ENCODE results near the gene CDADC1.

Gene CDADC1

DNA sequence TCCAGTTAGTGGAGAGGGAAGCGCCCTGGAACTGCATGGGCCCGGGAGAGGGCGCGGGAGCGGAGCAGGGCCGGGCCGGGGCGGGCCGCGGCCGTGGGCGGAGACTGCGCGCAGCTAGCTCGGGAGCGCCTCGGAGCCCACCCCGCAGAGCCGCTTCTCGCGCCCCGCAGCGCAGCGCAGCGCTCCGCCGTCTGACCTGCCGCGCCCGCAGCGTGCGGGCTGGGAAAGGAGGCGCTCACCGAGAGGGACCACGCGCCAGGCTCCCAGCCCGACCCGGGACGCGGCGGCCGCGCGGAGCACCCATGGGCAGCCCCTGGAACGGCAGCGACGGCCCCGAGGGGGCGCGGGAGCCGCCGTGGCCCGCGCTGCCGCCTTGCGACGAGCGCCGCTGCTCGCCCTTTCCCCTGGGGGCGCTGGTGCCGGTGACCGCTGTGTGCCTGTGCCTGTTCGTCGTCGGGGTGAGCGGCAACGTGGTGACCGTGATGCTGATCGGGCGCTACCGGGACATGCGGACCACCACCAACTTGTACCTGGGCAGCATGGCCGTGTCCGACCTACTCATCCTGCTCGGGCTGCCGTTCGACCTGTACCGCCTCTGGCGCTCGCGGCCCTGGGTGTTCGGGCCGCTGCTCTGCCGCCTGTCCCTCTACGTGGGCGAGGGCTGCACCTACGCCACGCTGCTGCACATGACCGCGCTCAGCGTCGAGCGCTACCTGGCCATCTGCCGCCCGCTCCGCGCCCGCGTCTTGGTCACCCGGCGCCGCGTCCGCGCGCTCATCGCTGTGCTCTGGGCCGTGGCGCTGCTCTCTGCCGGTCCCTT is 27.5 kb upstream of the CDADC1 start, which contains the start of gene MLNR:
Gene MLNR, plus strand, starts transcription at position 303 of the 820 bp plus-strand sequence. Its CDS starts 0 bp downstream, at position 303.
- no peaks in the 10 kb centered on the region for H3K36me3 ChIP-seq (replicated peaks; ENCODE audit: low read depth, low read length)
- H3K9ac ChIP-seq (ENCODE audit: low read length) = no peak within 1 kb of the TSS
- H3K4me2 ChIP-seq (ENCODE audit: low read length) = no peak within 1 kb of the TSS
- no peak within 1 kb of the TSS for H3K4me3 ChIP-seq (ENCODE audit: low read length)
- H3K27me3 ChIP-seq (ENCODE audit: low read depth, low read length) = peaks cover 8% of the 10 kb centered on the region; the same call in 1 of the 2 replicates
- H3K79me2 ChIP-seq (ENCODE audit: low read length) = no peaks in the 10 kb centered on the region
- no peak within 1 kb of the TSS for H2AFZ ChIP-seq (ENCODE audit: low read depth, low read length)
- TF ChIP-seq CTCF (IDR thresholded peaks at IDR 0.05; ENCODE audit: low read depth, low read length) (no peak), EZH2phosphoT487 (IDR thresholded peaks at IDR 0.05; ENCODE audit: low read depth) (no peak)
- H3K4me1 ChIP-seq (ENCODE audit: low read length) = peaks cover under 1% of the 10 kb centered on the region
- H4K20me1 ChIP-seq (ENCODE audit: insufficient read depth, low read length) = no peaks in the 10 kb centered on the region
- no peaks in the 10 kb centered on the region for H3K9me3 ChIP-seq (ENCODE audit: insufficient read depth, low read length)
- no peak within 1 kb of the TSS for H3K27ac ChIP-seq (ENCODE audit: low read length)

DNA sequence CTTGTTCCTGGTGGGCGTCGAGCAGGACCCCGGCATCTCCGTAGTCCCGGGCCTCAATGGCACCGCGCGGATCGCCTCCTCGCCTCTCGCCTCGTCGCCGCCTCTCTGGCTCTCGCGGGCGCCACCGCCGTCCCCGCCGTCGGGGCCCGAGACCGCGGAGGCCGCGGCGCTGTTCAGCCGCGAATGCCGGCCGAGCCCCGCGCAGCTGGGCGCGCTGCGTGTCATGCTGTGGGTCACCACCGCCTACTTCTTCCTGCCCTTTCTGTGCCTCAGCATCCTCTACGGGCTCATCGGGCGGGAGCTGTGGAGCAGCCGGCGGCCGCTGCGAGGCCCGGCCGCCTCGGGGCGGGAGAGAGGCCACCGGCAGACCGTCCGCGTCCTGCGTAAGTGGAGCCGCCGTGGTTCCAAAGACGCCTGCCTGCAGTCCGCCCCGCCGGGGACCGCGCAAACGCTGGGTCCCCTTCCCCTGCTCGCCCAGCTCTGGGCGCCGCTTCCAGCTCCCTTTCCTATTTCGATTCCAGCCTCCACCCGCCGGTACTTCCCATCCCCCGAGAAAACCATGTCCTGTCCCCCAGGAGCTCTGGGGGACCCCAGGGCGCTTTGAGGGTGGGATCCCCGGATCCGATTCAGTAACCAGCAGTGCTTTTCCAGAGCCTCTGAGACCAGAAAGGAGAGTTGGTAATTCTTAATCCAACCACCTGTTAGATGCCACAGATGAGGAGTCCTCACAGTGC is 26.7 kb upstream of the CDADC1 start:
- Histone ChIP-seq H3K4me2 (ENCODE audit: low read length) (no peak overlapping the region), H3K4me1 (ENCODE audit: low read length) (no peaks in the 10 kb centered on the region), H3K79me2 (ENCODE audit: low read length) (no peaks in the 10 kb centered on the region), H3K9ac (ENCODE audit: low read length) (no peak overlapping the region), H3K9me3 (ENCODE audit: insufficient read depth, low read length) (no peaks in the 10 kb centered on the region), H3K4me3 (ENCODE audit: low read length) (no peak overlapping the region), H3K36me3 (replicated peaks; ENCODE audit: low read depth, low read length) (no peaks in the 10 kb centered on the region), H2AFZ (ENCODE audit: low read depth, low read length) (no peak overlapping the region), H3K27me3 (ENCODE audit: low read depth, low read length) (peaks cover 8% of the 10 kb centered on the region; the same call in 1 of the 2 replicates), H3K27ac (ENCODE audit: low read length) (no peak overlapping the region), H4K20me1 (ENCODE audit: insufficient read depth, low read length) (no peaks in the 10 kb centered on the region)
- TF ChIP-seq CTCF (IDR thresholded peaks at IDR 0.05; ENCODE audit: low read depth, low read length) = no peak
- no peak for TF ChIP-seq EZH2phosphoT487 (IDR thresholded peaks at IDR 0.05; ENCODE audit: low read depth)

GRCh38 chr13:49221590-49221965 is 26.1 kb upstream of the CDADC1 start:
- no peak overlapping the region for H3K4me2 ChIP-seq (ENCODE audit: low read length)
- H4K20me1 ChIP-seq (ENCODE audit: insufficient read depth, low read length) = no peaks in the 10 kb centered on the region
- no peaks in the 10 kb centered on the region for H3K79me2 ChIP-seq (ENCODE audit: low read length)
- no peaks in the 10 kb centered on the region for H3K36me3 ChIP-seq (replicated peaks; ENCODE audit: low read depth, low read length)
- no peak overlapping the region for H3K4me3 ChIP-seq (ENCODE audit: low read length)
- no peak for TF ChIP-seq CTCF (IDR thresholded peaks at IDR 0.05; ENCODE audit: low read depth, low read length)
- no peak for TF ChIP-seq EZH2phosphoT487 (IDR thresholded peaks at IDR 0.05; ENCODE audit: low read depth)
- H3K9ac ChIP-seq (ENCODE audit: low read length) = no peak overlapping the region
- H2AFZ ChIP-seq (ENCODE audit: low read depth, low read length) = no peak overlapping the region
- no peaks in the 10 kb centered on the region for H3K4me1 ChIP-seq (ENCODE audit: low read length)
- H3K9me3 ChIP-seq (ENCODE audit: insufficient read depth, low read length) = no peaks in the 10 kb centered on the region
- peaks cover 8% of the 10 kb centered on the region; the same call in 1 of the 2 replicates for H3K27me3 ChIP-seq (ENCODE audit: low read depth, low read length)
- H3K27ac ChIP-seq (ENCODE audit: low read length) = no peak overlapping the region

Measured in OCI-LY3 (cell line).